HL-60 (cell line): Measurements from ENCODE around the gene GLIS1.

Experiments used
- DNase-seq, 2 experiments: peaks; one replicate each; pipeline ENCODE4 v3.0.0-alpha.2; 2010 to 2020; ENCODE audit warnings: low read depth in 1 of 2, low spot score in 1 of 2
- H3K27ac ChIP-seq: fragments of 250-450 bp; sonication (Bioruptor Pico); replicated peaks from 2 replicates; pipeline ENCODE4 v1.5.1; 2020; ENCODE audit warnings: mild to moderate bottlenecking, moderate library complexity
- H3K27me3 ChIP-seq: fragments of 250-450 bp; sonication (Bioruptor Pico); 2 replicates; pipeline ENCODE4 v1.5.1; 2021; ENCODE audit warnings: mild to moderate bottlenecking, moderate library complexity; ENCODE audit not compliant: insufficient read depth, poor library complexity, severe bottlenecking
- H3K4me3 ChIP-seq: replicated peaks from 2 replicates; pipeline ENCODE4 v1.5.1; 2011; ENCODE audit warnings: mild to moderate bottlenecking, control low read depth, low read length; ENCODE audit not compliant: insufficient read depth
- GABPA ChIP-seq: IDR thresholded peaks from 2 replicates; pipeline ENCODE4 v1.6.1; 2012; ENCODE audit warnings: low read depth
- POLR2AphosphoS5 ChIP-seq: IDR thresholded peaks from 2 replicates; pipeline ENCODE4 v1.6.1; 2012; ENCODE audit warnings: low read depth
- SPI1 ChIP-seq: IDR thresholded peaks from 2 replicates; pipeline ENCODE4 v1.6.1; 2012; ENCODE audit warnings: low read depth, mild to moderate bottlenecking, borderline replicate concordance
- TF ChIP-seq, protein P1 (sequence below): IDR thresholded peaks from 2 replicates; pipeline ENCODE4 v1.6.1; 2012; ENCODE audit warnings: low read depth; ENCODE audit not compliant: insufficient replicate concordance
- TF ChIP-seq, protein P2 (sequence below): IDR thresholded peaks from one replicate; pipeline ENCODE4 v1.5.1; 2011; ENCODE audit warnings: low read length, control low read depth, inconsistent platforms; ENCODE audit not compliant: insufficient read depth

Gene GLIS1

DNA sequence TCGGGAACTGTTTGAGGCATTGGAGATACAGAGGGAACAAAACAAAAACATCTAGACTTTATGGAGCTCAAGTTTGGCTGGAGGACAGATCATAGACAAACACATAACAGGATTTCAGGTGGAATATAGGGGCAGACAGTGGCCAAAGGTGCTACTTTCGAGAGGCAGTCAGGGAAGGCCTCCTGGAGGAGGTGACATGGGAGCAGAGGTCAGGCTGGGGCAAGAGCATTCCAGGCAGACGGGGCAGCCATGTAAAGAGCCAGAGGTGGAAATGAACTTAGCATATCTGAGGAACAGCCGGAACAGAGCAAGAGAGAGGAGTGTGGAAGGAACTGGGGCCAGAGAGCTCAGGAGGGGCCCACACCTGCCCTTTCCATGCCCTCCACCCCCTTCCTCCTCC is 157.5 kb downstream of the GLIS1 start:
- H3K27ac ChIP-seq: no peak overlapping the region
- TF ChIP-seq SPI1: no peak
- H3K4me3 ChIP-seq: no peak overlapping the region
- no peak for DNase-seq
- no peaks in the 10 kb centered on the region for H3K27me3 ChIP-seq

DNA sequence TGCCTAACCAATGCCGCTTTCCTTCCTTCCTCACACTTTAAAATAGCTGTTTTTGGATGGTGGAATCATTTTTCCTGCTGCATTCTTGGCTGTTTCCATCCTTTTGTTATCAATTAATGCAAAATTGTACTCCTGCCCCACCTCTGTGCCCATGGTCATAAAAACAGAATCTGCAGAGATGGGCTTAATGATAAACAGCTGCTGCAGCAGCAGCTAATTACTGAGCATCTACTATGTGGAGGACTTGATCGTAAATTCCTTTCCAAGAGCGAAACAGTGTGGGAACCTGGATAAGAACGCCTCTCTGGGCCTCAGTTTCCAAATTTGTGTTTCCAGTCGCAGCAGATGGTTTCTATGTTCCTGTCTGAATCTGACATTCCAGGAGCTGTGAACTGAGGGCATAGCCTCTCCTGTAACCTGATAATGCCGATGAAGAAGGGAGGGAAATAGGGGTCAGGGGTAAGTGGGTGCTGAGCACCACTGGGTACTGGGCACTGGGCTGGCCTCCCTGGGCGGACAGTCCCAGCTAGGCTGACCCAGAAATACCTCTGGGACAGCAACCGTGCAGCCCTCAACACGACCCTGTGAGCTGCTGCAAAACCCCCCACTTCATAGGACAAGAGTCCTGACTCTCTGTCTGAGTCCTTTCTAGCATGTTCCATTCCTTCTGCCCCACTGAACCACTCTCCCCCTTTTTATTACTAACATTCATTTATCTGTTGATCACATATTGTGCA is 158.1 kb downstream of the GLIS1 start:
- Histone ChIP-seq H3K27me3 (no peaks in the 10 kb centered on the region), H3K4me3 (no peak overlapping the region), H3K27ac (no peak overlapping the region)
- no peak for DNase-seq
- TF ChIP-seq, protein P1, sequence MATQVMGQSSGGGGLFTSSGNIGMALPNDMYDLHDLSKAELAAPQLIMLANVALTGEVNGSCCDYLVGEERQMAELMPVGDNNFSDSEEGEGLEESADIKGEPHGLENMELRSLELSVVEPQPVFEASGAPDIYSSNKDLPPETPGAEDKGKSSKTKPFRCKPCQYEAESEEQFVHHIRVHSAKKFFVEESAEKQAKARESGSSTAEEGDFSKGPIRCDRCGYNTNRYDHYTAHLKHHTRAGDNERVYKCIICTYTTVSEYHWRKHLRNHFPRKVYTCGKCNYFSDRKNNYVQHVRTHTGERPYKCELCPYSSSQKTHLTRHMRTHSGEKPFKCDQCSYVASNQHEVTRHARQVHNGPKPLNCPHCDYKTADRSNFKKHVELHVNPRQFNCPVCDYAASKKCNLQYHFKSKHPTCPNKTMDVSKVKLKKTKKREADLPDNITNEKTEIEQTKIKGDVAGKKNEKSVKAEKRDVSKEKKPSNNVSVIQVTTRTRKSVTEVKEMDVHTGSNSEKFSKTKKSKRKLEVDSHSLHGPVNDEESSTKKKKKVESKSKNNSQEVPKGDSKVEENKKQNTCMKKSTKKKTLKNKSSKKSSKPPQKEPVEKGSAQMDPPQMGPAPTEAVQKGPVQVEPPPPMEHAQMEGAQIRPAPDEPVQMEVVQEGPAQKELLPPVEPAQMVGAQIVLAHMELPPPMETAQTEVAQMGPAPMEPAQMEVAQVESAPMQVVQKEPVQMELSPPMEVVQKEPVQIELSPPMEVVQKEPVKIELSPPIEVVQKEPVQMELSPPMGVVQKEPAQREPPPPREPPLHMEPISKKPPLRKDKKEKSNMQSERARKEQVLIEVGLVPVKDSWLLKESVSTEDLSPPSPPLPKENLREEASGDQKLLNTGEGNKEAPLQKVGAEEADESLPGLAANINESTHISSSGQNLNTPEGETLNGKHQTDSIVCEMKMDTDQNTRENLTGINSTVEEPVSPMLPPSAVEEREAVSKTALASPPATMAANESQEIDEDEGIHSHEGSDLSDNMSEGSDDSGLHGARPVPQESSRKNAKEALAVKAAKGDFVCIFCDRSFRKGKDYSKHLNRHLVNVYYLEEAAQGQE: no peak
- TF ChIP-seq, protein P2, sequence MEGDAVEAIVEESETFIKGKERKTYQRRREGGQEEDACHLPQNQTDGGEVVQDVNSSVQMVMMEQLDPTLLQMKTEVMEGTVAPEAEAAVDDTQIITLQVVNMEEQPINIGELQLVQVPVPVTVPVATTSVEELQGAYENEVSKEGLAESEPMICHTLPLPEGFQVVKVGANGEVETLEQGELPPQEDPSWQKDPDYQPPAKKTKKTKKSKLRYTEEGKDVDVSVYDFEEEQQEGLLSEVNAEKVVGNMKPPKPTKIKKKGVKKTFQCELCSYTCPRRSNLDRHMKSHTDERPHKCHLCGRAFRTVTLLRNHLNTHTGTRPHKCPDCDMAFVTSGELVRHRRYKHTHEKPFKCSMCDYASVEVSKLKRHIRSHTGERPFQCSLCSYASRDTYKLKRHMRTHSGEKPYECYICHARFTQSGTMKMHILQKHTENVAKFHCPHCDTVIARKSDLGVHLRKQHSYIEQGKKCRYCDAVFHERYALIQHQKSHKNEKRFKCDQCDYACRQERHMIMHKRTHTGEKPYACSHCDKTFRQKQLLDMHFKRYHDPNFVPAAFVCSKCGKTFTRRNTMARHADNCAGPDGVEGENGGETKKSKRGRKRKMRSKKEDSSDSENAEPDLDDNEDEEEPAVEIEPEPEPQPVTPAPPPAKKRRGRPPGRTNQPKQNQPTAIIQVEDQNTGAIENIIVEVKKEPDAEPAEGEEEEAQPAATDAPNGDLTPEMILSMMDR: no peak
- TF ChIP-seq POLR2AphosphoS5: no peak
- no peak for TF ChIP-seq GABPA
- no peak for TF ChIP-seq SPI1

DNA sequence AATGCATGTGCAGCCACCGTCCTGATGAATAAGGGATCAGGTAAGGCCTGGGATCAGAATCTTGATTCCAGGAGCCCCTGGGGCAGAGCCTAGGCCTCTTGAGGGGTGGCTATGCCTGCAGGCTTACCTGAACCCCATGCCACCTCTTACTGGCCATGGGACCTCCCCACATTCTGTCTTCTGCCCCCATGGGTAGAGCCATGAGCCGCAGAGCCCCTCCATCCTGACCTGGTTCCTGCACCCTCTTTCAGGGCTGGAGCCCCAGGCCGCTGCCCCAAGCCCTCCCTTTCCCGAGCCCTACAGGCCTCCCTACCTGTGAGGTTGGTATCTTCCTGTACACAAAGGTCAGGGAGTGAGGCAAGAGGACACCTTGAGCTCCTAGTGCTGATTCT is 159.0 kb downstream of the GLIS1 start:
- Histone ChIP-seq H3K27me3 (no peaks in the 10 kb centered on the region), H3K27ac (no peak overlapping the region), H3K4me3 (no peak overlapping the region)
- no peak for DNase-seq
- TF ChIP-seq GABPA (no peak), SPI1 (no peak), POLR2AphosphoS5 (no peak)
- TF ChIP-seq, protein P2: no peak
- TF ChIP-seq, protein P1: no peak

DNA sequence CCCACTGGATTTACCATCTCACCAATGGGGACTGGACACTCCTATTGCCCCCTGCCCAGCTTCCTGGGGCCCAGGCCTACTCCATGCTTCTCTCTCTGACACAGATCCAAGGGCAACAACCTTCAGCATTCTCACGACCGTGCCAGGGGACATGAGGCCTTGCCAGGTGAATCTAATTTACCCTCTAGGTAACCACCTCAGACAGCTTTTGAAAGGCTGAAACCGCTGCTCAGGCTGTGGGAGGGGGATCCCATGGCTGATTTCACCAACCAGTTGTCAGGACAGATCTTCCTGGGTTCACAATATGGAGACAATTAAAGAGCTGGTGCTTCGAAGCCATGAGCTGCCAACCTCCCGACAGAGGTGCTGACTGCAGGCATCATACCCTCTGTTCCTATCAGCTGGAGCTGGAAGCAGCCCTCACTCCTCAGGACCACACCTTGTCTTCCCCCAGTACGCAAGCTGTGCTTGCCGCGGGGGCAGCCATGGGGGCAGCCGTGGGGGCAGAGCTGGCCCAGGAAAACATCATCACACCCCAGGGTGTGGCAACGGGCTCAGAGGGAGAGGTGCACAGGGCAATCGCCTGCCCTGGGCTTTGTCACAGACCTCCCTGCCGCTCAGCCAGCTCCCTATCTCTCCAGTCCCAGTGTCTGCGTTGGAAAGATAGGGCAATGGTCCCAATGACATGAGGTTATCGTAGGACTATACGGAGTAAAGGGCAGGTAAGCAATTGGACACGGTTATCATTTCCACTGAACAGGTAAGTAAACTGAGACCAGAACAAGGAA is 159.5 kb downstream of the GLIS1 start:
- TF ChIP-seq GABPA: no peak
- TF ChIP-seq, protein P1: no peak
- TF ChIP-seq, protein P2: no peak
- TF ChIP-seq POLR2AphosphoS5: no peak
- no peak for TF ChIP-seq SPI1
- Histone ChIP-seq H3K27me3 (no peaks in the 10 kb centered on the region), H3K27ac (no peak overlapping the region), H3K4me3 (no peak overlapping the region)
- DNase-seq: no peak
